H1 (cell line): Measurements from ENCODE around the gene ARHGEF2. TPM values are rescaled to one million over a fixed set of nuclear protein-coding genes. Genes with fewer than 3 reads are reported as not detected.

Source experiments
- CHD7 ChIP-seq: fragments of 300-600 bp; sonication (generic); IDR thresholded peaks from 2 replicates; pipeline ENCODE4 v1.7.1; 2012; ENCODE audit warnings: low read length, moderate library complexity, mild to moderate bottlenecking, inconsistent platforms; ENCODE audit not compliant: insufficient replicate concordance
- GTF2F1 ChIP-seq: IDR thresholded peaks from 2 replicates; pipeline ENCODE4 v1.6.1; 2012; ENCODE audit warnings: low read depth, low read length, improper control_type of control experiment, borderline replicate concordance
- PHF8 ChIP-seq: fragments of 200-600 bp; sonication (generic); conservative IDR thresholded peaks from 2 replicates; pipeline ENCODE4 v1.7.1; 2012; ENCODE audit warnings: low read depth, mild to moderate bottlenecking, inconsistent platforms, low read length, moderate library complexity
- RAD21 ChIP-seq, 2 experiments: IDR thresholded peaks in 1 of 2; conservative IDR thresholded peaks in 1 of 2; 2 replicates each; pipeline ENCODE4 v1.6.1; 2011; ENCODE audit warnings: low read depth in 2 of 2, low read length in 2 of 2, improper control_type of control experiment in 1 of 2, inconsistent platforms in 1 of 2, mild to moderate bottlenecking in 1 of 2, moderate library complexity in 1 of 2
- RBBP5 ChIP-seq: IDR thresholded peaks from 2 replicates; pipeline ENCODE4 v1.7.1; 2012; ENCODE audit warnings: low read depth, mild to moderate bottlenecking, inconsistent platforms, low read length, moderate library complexity, borderline replicate concordance
- SP1 ChIP-seq: IDR thresholded peaks from 2 replicates; pipeline ENCODE4 v1.6.1; 2011; ENCODE audit warnings: low read depth, low read length
- SRF ChIP-seq: IDR thresholded peaks from 2 replicates; pipeline ENCODE4 v1.6.1; 2011; ENCODE audit warnings: mild to moderate bottlenecking, low read depth, low read length, moderate library complexity
- polyA plus RNA-seq, 7 experiments: library from polyadenylated mRNA; depleted of rRNA in 3 of 7; stranded (reverse) in 5 of 7; unstranded in 2 of 7; fragments of >200 nt in 5 of 7; fragments of 200-250 nt in 2 of 7; gene quantifications; 1 replicate in 5 of 7; 2 replicates in 1 of 7; 4 replicates in 1 of 7; pipeline versions ENCODE4 v1.2.1 to v1.2.3, GENCODE V29; 2011 to 2013; ENCODE audit warnings: missing spikeins in 2 of 7, mixed read lengths in 2 of 7
- total RNA-seq: library from RNA; stranded (reverse); fragmentation: NEBNext Ultra II Directional; extraction: Animal tissue kit (Norgen Biotek cat#: 25700); gene quantifications from 2 replicates; pipeline ENCODE4 v1.2.1, GENCODE V29; 2021

Gene ARHGEF2
- total and polyA plus RNA-seq, 2 of the 8 experiments (the other 6 are each of a cell fraction or from before 2014, with no cell fraction given): 42.7 to 80.5 TPM

GRCh38 chr1:155925506-155925905 is 52.8 kb downstream of the ARHGEF2 start (continued):
- TF ChIP-seq CHD7 (no peak), SP1 (no peak), GTF2F1 (no peak), RBBP5 (no peak), SRF (no peak), PHF8 (no peak), RAD21 (IDR thresholded peaks at IDR 0.05 in 1 of 2, conservative IDR thresholded peaks at IDR 0.05 in 1 of 2; ENCODE audit: low read depth in 2 of 2, low read length in 2 of 2) (no peak)
- TF ChIP-seq, all 59 proteins: peak for 0
